Measurements from ENCODE around the gene PCSK6.

DNA sequence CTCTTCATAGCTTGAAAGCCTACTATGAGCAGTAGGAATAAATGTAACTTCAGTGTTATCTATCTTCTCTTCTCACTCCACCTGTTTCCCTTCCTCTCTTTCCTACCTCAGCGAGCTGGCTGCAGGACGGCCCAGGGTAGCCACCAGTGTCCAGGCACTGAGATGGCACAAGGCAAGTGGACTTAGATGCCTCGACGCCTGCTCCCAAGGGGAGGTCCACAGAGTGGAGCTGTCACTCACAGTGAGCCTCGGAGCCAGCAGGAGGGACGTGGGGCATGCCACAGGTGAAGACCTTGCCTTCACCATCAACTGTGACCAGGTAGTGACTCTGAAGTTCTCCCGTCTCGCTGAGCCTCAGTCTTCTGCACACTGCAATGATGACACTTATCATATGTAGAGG is 88.2 kb downstream of the PCSK6 start:
- TF ChIP-seq, protein P1, sequence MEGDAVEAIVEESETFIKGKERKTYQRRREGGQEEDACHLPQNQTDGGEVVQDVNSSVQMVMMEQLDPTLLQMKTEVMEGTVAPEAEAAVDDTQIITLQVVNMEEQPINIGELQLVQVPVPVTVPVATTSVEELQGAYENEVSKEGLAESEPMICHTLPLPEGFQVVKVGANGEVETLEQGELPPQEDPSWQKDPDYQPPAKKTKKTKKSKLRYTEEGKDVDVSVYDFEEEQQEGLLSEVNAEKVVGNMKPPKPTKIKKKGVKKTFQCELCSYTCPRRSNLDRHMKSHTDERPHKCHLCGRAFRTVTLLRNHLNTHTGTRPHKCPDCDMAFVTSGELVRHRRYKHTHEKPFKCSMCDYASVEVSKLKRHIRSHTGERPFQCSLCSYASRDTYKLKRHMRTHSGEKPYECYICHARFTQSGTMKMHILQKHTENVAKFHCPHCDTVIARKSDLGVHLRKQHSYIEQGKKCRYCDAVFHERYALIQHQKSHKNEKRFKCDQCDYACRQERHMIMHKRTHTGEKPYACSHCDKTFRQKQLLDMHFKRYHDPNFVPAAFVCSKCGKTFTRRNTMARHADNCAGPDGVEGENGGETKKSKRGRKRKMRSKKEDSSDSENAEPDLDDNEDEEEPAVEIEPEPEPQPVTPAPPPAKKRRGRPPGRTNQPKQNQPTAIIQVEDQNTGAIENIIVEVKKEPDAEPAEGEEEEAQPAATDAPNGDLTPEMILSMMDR (IDR thresholded peaks at IDR 0.05): no peak
- TF ChIP-seq POLR2AphosphoS5 (IDR thresholded peaks at IDR 0.05): no peak

Data from sigmoid colon (tissue), 4 donors.